Left lobe of liver (tissue), 2 donors: ENCODE results near the gene GALNT13. TPM values are rescaled to one million over a fixed set of nuclear protein-coding genes. Genes with fewer than 3 reads are reported as not detected.
"Not testable (repeated sequence)": the region's sequence is repeated elsewhere in the genome, so short reads cannot be mapped to it uniquely, and the experiment has no call there.

Source experiments
- ATAC-seq: fragments of 200-7000 bp; cut with Tn5 transposase; one replicate; pipeline ENCODE4 v1.9.1; 2020; ENCODE audit warnings: mild to moderate bottlenecking, moderate library complexity
- DNase-seq: peaks from one replicate; pipeline ENCODE4 v3.0.0-alpha.2; 2020; ENCODE audit warnings: low spot score
- total RNA-seq: library from RNA; stranded (reverse); gene quantifications from one replicate; pipeline ENCODE4 v1.2.1, GENCODE V29; 2021
- donor health status: DM: no; HTN: no; CAD: no; lungs with moderate emphysema.
- donor health status: DM: no; HTN: yes; CAD: no.

The GALNT13 gene
- total RNA-seq, 1 donor from 2014 or later, result not detected

DNA sequence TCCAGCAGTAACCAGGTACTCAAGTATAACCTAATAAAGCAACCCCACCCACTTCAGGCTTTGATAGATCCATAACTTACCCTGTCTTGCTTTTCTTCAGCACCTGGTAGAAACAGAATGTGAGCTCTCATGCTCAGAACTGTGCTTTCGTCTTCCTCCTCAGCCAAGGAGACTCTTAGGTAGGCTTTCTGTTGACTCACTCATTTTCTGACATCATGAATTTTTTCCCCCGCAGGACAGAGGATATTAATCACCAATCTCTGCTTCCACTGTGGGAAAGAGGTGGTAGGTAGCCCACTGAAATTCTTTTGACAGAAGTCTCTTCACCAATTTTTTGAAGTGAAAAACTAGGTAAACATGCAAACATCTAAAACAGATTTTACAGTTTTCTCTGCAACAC, 585.6 kb downstream of the GALNT13 start:
- ATAC-seq, result no peak
- DNase-seq, result no peak

GRCh38 chr2:154459286-154459685, 587.6 kb downstream of the GALNT13 start:
- DNase-seq (no peak), ATAC-seq (no peak)

DNA sequence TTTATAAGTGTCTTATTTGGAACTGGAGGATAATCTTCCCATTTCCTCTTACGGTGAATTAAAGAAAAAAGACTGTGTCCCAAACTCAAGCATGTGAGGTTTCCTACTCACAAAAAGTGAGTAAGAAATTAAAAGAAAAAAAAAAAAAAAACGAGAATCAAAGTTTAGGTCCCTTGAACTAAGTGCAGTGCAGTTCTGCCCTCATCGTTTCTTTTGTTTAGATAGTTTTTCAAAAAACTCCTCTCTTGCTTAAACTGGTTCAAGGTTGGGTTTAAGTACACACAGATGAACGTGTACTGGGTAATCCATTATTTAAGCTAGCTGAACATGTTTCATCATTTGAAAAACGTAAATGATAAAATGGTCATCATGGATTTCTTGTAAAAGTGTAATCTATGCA, 590.9 kb downstream of the GALNT13 start:
- no peak for DNase-seq
- peak; percentile 81 for ATAC-seq

- ATAC-seq (no peak), DNase-seq (no peak)
These were observed 594.5 kb downstream of the GALNT13 start for GRCh38 chr2:154466226-154466625.

DNA sequence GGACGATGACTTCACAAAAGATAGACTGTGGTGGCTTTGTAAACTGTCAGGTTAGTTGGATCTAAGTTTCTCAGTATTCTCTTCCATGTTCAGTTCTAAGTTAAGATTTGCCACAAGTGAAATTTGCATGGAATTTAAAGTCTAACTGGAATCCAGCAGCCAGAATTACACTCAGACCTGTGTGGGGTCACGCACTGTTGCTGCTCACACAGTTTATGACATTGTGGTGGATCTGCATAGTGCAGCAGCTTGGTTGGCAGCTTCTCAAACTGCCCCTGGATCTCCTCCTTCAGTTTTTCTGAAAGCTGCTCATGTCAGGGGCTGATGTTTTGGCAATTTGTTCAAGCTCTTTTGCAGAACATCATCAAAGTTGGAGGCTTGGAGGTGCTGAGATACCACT, 598.7 kb downstream of the GALNT13 start:
- no peak for DNase-seq
- ATAC-seq, result no peak

DNA sequence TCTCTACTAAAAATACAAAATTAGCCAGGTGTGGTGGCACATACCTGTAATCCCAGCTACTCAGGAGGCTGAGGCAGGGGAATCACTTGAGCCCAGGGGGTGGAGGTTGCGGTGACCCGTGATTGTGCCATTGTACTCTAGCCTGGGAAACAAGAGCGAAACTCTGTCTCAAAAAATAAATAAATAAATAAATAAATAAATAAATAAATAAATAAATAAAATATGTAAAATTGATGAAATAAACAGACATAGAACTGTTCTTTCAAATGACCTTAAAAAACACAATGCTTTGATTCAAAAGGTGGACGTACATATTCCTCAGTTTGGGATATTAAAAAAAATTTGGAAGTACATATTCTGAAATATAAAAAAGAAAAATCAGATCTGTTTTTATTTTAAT, 599.8 kb downstream of the GALNT13 start:
- ATAC-seq, DNase-seq: not testable (repeated sequence)

DNA sequence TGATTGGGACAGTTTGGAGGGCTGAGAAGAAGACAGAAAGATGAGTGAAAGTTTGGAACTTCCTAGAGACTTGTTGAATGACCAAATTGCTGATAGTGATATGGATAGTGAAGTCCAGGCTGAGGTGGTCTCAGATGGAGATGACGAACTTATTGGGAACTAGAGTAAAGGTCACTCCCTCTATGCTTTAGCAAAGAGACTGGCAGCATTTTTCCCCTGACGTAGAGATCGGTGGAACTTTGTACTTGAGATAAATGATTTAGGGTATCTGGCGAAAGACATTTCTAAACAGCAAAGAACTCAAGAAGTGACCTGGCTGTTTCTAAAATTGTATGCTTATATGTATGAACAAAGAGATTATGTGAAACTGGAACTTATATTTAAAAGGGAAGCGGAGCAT, 605.6 kb downstream of the GALNT13 start:
- ATAC-seq (peak; percentile 80), DNase-seq (no peak)

DNA sequence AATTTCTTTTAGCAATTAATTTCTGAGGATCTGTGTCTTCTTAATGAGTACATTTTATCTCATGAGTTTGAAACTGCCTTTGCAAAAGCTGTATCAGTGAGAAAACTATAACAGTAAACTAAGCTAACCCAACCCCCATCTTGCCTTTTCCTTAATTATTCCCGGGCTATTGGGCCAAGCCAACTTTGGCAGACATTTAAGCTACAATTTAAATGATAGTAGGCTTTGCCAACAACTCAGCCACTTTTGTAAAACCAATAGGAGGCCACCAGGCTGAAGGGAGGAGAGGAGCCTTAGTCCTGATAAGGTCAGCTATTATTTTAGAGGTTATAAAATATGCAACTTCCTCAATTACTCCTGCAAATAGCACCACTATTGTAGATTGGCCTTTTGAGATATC, 608.8 kb downstream of the GALNT13 start:
- ATAC-seq, result no peak
- no peak for DNase-seq

DNA sequence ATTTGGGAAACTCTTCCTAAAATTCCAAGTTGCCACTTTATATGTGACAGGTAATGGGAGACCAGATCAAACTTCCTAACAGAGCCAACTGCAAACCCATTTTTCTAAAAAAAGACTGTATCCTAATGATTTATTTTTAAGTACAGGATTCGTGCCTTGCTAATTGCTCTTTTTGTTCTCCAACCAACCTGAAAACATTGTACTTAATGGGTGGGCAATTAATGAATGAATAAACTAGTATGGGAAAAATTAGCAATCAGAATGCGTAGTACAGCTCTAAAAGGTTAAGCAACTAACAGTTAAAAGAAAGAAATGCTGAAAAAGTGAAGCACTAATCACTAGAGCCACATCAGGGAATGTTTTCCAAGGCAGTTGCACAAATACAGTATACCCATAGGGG, 609.6 kb downstream of the GALNT13 start:
- ATAC-seq, result no peak

GRCh38 chr2:154484338-154485099, 612.8 kb downstream of the GALNT13 start:
- DNase-seq, result no peak
- peak; percentile 73 for ATAC-seq

More for the DNA sequence above, 609.6 kb downstream of the GALNT13 start:
- DNase-seq, result no peak

DNA sequence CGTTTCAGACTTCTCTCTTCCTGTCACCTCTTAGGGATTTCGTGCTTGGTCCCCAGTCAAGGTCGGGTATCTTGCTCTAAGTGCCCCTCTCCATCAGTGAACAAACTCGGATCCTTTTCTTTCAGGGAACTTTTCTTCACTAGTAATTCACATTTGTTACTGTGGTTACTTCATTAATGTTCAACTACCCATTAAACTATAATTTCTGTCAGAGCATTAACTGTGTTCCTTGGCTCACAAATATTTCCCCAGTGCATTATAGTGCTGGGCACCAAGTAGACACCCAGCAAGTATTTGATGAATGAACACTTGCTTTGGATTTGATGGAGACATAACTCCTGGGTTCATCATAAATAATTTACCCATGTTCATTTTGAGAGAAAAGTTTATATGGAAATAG, 617.1 kb downstream of the GALNT13 start:
- no peak for ATAC-seq

DNA sequence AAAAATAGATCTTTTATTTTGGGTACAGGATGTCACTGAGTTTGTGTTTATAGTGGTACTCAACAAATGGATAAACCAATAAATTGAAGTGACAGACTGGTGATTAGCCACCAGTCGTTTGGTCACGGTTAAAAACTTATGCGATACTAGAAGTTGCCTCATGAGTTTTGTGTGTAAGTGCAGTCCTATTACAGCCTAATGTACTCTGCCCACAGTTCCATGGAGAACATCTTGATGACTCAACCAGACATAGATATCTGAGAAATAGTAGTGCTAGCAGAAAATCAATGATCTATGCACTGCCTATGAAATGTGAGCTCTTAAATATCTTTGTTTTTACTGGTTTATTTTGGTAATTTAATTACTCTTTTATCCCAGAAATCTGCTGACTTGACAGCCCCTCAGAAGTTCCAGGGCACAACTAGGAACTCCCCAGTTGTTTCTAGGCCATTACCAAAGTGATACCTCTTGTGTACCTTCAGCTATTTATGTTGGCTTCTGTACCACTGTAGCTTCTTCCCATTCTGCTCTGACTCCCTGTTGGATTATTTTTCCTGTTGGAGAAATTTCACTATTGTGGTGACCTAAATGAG, 617.6 kb downstream of the GALNT13 start:
- no peak for ATAC-seq
- DNase-seq, result no peak

More for the DNA sequence above, 617.1 kb downstream of the GALNT13 start:
- DNase-seq, result no peak

- ATAC-seq, result no peak
- DNase-seq, result no peak
These were observed 618.8 kb downstream of the GALNT13 start for GRCh38 chr2:154490530-154490929.

DNA sequence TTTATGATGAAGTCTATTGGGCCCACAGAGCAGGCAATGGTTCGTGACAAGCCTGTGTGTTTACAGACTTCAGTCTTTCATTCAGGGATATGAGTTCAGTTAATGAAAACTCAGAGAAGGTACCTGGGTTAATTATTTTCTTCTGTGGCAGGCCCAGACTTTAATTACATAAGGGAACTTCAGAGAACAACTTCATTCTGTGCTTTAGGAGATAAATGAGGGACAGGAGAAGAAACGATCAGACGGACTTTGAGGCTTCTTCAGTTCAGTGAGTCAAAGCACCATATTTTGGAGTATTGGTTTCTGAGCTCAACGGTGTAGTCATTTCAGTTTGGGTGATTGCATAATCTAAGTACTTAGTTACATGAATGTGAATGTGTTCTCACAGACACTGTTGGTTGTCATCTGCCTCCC, 623.7 kb downstream of the GALNT13 start:
- ATAC-seq (peak; percentile 75), DNase-seq (no peak)

DNA sequence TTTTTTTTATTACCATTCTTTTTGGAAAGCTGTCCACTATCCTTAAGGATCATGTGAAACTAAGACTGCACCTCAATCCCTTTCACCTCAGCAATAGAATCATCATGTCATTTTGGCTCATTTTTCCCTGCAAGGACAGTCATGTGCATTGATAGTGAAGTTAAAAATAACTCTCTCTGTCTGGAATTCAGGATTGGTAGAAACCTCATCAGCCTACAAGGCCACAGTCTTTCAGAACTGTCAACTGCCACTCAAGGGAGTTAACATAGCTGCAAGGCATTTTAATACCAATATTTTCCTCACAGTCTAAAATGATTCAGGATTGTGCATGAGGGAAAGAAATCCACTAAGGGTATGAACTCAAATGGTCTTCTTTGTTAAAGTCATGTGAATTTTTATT, 625.3 kb downstream of the GALNT13 start:
- ATAC-seq, result no peak
- no peak for DNase-seq
